GM20000 (cell line): ENCODE measurements around the gene C2orf72.

Experiments used
- DNase-seq: peaks from one replicate; pipeline ENCODE4 v3.0.0; 2012; ENCODE audit warnings: low spot score
- TF ChIP-seq, protein P1 (sequence below): IDR thresholded peaks from 2 replicates; pipeline ENCODE4 v1.5.1; 2012; ENCODE audit warnings: mild to moderate bottlenecking, control low read depth; ENCODE audit errors: extremely low read depth, missing control alignments

The C2orf72 gene

GRCh38 chr2:231037202-231037730 lies at the start of gene C2orf72:
TSS of gene C2orf72 (plus strand) at chr2:231037523. CDS start at chr2:231037566, 43 bp downstream.
- TF ChIP-seq, protein P1, sequence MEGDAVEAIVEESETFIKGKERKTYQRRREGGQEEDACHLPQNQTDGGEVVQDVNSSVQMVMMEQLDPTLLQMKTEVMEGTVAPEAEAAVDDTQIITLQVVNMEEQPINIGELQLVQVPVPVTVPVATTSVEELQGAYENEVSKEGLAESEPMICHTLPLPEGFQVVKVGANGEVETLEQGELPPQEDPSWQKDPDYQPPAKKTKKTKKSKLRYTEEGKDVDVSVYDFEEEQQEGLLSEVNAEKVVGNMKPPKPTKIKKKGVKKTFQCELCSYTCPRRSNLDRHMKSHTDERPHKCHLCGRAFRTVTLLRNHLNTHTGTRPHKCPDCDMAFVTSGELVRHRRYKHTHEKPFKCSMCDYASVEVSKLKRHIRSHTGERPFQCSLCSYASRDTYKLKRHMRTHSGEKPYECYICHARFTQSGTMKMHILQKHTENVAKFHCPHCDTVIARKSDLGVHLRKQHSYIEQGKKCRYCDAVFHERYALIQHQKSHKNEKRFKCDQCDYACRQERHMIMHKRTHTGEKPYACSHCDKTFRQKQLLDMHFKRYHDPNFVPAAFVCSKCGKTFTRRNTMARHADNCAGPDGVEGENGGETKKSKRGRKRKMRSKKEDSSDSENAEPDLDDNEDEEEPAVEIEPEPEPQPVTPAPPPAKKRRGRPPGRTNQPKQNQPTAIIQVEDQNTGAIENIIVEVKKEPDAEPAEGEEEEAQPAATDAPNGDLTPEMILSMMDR = no peak
- peak; percentile 71 for DNase-seq

DNA sequence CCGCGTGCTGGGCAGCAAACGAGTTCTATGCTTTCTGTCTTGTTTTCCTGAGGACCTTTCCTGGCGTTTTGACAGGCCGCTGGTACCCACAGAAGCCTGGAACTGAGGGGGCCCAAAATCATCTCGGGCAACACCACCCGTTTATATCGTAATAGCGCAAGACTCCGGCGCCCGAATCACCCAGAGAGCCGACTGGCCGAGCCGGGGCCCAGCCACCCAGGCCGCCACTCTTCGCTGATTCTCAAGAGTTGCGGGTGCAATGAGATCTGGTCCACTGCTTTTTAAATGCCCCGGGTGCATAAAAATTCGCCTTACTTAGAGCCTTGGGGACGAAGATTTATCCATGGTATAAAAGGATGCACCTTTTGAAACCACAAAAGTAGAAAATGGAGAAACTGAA lies 47.6 kb upstream of the C2orf72 start:
- TF ChIP-seq, protein P1 = no peak
- DNase-seq = no peak

DNA sequence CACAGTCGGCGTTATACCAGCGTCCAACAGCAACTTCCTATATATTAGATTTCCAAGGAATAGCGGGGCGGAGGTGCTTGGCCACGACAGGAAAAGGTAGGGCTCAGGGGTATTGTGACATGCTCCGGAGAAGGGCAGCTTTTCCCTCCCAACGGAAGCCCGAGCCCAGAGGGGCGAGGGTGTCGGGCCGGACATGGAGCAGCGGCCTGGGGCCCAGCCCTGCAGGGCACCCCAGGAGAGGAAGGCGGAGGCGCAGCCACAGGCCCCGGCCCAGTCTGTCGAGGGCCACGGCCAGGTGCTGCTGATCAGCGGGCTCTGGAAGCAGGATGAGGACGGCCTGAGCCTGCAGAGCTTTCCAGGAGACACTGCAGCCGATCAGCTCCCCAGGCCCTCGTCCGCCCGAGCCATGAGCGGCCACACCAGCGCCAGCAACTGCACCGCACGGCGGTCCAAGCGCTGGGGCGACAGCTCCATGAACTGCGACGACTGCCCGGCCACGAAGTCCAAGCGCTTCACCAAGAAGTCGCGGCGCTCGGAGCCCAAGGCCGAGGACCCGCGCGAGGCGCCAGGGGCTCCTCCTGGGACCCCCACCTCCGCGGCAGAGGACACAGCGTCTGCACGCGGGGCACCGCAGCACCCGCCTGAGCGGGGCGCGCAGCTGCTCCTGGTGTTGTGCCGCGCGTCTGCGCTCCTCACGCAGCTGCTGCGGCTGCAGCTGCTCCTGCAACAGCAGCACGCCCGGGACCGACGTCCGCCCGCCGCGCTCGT lies 47.0 kb upstream of the C2orf72 start:
- DNase-seq = no peak
- TF ChIP-seq, protein P1 = no peak

GRCh38 chr2:230990899-230991150 lies 46.5 kb upstream of the C2orf72 start:
- DNase-seq = no peak
- TF ChIP-seq, protein P1 = no peak

GRCh38 chr2:230991598-230991997 lies 45.7 kb upstream of the C2orf72 start:
- no peak for DNase-seq
- TF ChIP-seq, protein P1 = no peak

DNA sequence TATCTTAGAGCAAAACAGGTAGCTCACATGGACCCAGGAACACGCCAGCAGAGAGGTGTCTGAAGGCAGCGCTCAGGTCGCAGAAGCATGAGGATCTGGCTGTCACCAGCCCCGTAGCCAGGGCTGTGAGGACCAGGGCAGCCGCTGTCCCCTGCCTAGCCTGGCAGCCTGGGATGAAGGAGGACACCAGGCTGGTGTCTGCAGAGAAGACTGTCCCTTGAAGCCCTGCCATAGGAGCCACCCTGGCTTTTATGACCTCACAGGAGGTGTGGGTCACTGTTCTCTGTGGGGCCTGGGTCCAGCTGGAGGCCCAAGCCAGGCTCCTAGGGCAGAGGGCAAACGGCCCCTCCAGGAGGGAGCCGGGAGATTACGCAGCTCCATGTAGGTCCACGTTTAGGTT lies 41.5 kb upstream of the C2orf72 start, which contains the start of gene SPATA3:
SPATA3 (plus strand) TSS at position 301 of the 400 bp plus-strand sequence. CDS start 113 bp downstream, outside the sequence.
- no peak for DNase-seq
- TF ChIP-seq, protein P1 = no peak

DNA sequence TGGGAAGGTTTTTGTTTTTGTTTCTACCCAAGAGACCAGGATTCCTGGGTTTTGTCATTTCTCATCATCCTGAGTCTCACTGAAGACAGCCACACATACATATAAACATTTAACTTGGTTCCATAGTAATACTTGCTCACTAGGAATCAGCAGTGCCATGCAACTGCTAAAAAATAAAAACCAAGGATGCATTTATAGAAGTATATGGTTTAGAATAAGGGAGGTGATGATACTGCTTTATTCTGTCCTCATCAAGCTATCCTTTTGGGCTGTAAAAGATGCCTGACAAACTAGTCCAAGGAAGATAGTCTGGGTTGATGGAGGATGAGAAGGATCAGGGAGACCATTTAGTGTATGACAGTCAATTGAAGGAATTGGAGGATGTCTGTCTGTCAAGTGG lies 40.7 kb upstream of the C2orf72 start:
- no peak for DNase-seq
- TF ChIP-seq, protein P1 = no peak
